Measurements from ENCODE around the gene DVL2.
A peak's percentile ranks its signal among the peaks of the same experiment; 100 is the strongest.

DNA sequence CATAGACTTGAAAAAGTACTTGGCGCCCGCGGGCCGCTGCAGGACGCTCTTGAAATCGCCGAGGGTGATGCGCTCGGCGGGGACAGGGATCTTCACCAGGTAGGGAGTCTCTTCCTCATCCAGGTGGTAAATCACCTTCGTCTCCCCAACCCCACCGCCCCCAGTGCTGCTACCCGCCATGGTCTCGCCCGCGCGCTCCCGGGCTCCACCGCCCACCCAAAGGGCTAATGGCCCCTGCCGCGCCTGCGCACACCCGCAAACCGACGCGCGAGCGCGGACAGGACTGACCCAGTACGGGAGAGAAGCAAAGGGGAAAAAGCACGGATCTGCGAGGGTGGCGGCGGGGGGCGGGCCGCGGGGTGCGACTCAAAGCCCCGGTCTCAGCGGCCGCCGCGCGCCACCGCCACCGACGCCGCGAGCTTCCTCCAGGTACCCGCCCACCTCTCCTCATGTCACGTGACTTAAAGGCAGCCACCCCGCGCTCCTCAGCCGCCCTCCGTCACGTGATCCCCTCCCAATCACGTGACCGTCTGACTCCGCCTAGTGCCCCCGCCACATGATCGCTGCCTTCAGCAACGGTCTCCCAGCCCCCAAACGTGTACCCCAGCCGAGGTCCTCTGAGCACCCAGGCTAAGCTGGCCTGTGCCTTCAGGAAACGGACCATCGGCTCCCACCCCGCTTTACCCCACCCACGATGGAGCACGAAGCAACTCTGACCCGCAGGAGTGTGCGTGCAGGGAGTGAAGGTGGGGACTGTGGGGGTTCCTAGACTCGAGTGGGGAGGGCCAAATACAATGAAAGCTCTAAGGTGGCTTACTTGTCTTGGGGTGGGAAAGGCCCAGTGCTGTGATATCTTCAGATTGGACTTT, at the start of gene DVL2:
- TF ChIP-seq, protein P1, sequence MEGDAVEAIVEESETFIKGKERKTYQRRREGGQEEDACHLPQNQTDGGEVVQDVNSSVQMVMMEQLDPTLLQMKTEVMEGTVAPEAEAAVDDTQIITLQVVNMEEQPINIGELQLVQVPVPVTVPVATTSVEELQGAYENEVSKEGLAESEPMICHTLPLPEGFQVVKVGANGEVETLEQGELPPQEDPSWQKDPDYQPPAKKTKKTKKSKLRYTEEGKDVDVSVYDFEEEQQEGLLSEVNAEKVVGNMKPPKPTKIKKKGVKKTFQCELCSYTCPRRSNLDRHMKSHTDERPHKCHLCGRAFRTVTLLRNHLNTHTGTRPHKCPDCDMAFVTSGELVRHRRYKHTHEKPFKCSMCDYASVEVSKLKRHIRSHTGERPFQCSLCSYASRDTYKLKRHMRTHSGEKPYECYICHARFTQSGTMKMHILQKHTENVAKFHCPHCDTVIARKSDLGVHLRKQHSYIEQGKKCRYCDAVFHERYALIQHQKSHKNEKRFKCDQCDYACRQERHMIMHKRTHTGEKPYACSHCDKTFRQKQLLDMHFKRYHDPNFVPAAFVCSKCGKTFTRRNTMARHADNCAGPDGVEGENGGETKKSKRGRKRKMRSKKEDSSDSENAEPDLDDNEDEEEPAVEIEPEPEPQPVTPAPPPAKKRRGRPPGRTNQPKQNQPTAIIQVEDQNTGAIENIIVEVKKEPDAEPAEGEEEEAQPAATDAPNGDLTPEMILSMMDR (IDR thresholded peaks at IDR 0.05), result no peak
- TF ChIP-seq POLR2A (IDR thresholded peaks at IDR 0.05) (peak; percentile 51 to 69), EP300 (IDR thresholded peaks at IDR 0.05) (peak in 1 of 4 donors; percentile 32), POLR2AphosphoS5 (IDR thresholded peaks at IDR 0.05) (peak; percentile 62 to 91 (median 88))

Data from sigmoid colon (tissue), 4 donors.